ENCODE results near the gene MAB21L3. TPM values are rescaled to one million over a fixed set of nuclear protein-coding genes. Genes with fewer than 3 reads are reported as not detected.

Gene MAB21L3
- total RNA-seq, 4 donors from 2014 or later, result 9.7 to 26.6 (median 20.7) TPM

GRCh38 chr1:116123837-116124533 lies 12.8 kb downstream of the MAB21L3 start:
- DNase-seq (ENCODE audit: low spot score in 2 of 2), result no peak
- no peak overlapping the region for H3K4me3 ChIP-seq
- TF ChIP-seq EP300 (IDR thresholded peaks at IDR 0.05) (no peak), POLR2A (IDR thresholded peaks at IDR 0.05) (no peak), POLR2AphosphoS5 (IDR thresholded peaks at IDR 0.05) (no peak), CTCF (IDR thresholded peaks at IDR 0.05) (no peak)
- peak overlapping the region; percentile 20 for H3K27ac ChIP-seq
- no peaks in the 10 kb centered on the region for H3K27me3 ChIP-seq
- H3K36me3 ChIP-seq, result peaks cover 19% of the 10 kb centered on the region
- 76% methylated on average over 12 of the region's 14 CpGs for WGBS
- no peaks in the 10 kb centered on the region for H3K9me3 ChIP-seq
- H3K4me1 ChIP-seq, result no peaks in the 10 kb centered on the region

- TF ChIP-seq POLR2A (IDR thresholded peaks at IDR 0.05), result no peak
- 23% methylated on average over 5 of the region's 5 CpGs for WGBS
Measured at GRCh38 chr1:116125758-116126157, 14.6 kb downstream of the MAB21L3 start.

GRCh38 chr1:116126281-116126680 lies 15.1 kb downstream of the MAB21L3 start:
- H3K4me1 ChIP-seq, result no peaks in the 10 kb centered on the region
- no peak overlapping the region for H3K27ac ChIP-seq
- H3K9me3 ChIP-seq, result no peaks in the 10 kb centered on the region
- 67% methylated on average over 4 of the region's 4 CpGs for WGBS
- DNase-seq (ENCODE audit: low spot score in 2 of 2), result no peak
- H3K4me3 ChIP-seq, result no peak overlapping the region
- H3K27me3 ChIP-seq, result no peaks in the 10 kb centered on the region
- TF ChIP-seq POLR2AphosphoS5 (IDR thresholded peaks at IDR 0.05), result no peak
- no peak for TF ChIP-seq EP300 (IDR thresholded peaks at IDR 0.05)
- TF ChIP-seq CTCF (IDR thresholded peaks at IDR 0.05), result no peak
- no peak for TF ChIP-seq POLR2A (IDR thresholded peaks at IDR 0.05)
- peaks cover 23% of the 10 kb centered on the region for H3K36me3 ChIP-seq

More at GRCh38 chr1:116125758-116126157, 14.6 kb downstream of the MAB21L3 start:
- DNase-seq (ENCODE audit: low spot score in 2 of 2), result no peak
- Histone ChIP-seq H3K27ac (no peak overlapping the region), H3K36me3 (peaks cover 25% of the 10 kb centered on the region), H3K9me3 (no peaks in the 10 kb centered on the region), H3K4me1 (no peaks in the 10 kb centered on the region), H3K27me3 (no peaks in the 10 kb centered on the region), H3K4me3 (no peak overlapping the region)

- DNase-seq (ENCODE audit: low spot score in 2 of 2), result no peak
- Histone ChIP-seq H3K9me3 (no peaks in the 10 kb centered on the region), H3K36me3 (peaks cover 18% of the 10 kb centered on the region), H3K4me1 (peaks cover 4% of the 10 kb centered on the region), H3K27ac (no peak overlapping the region), H3K4me3 (no peak overlapping the region), H3K27me3 (no peaks in the 10 kb centered on the region)
- no peak for TF ChIP-seq POLR2A (IDR thresholded peaks at IDR 0.05)
- TF ChIP-seq EP300 (IDR thresholded peaks at IDR 0.05), result no peak
- TF ChIP-seq CTCF (IDR thresholded peaks at IDR 0.05), result no peak
- no peak for TF ChIP-seq POLR2AphosphoS5 (IDR thresholded peaks at IDR 0.05)
- 84% methylated on average over 13 of the region's 13 CpGs for WGBS
Measured at GRCh38 chr1:116127123-116127847, 16.1 kb downstream of the MAB21L3 start.

GRCh38 chr1:116127848-116128540 lies 16.8 kb downstream of the MAB21L3 start:
- peaks cover 7% of the 10 kb centered on the region for H3K4me1 ChIP-seq
- H3K36me3 ChIP-seq, result peaks cover 18% of the 10 kb centered on the region
- 87% methylated on average over 7 of the region's 7 CpGs for WGBS

More at GRCh38 chr1:116127848-116128540, 16.8 kb downstream of the MAB21L3 start:
- no peaks in the 10 kb centered on the region for H3K27me3 ChIP-seq
- no peak overlapping the region for H3K27ac ChIP-seq
- DNase-seq (ENCODE audit: low spot score in 2 of 2), result no peak
- no peak for TF ChIP-seq EP300 (IDR thresholded peaks at IDR 0.05)
- TF ChIP-seq POLR2AphosphoS5 (IDR thresholded peaks at IDR 0.05), result no peak
- no peak for TF ChIP-seq POLR2A (IDR thresholded peaks at IDR 0.05)
- TF ChIP-seq CTCF (IDR thresholded peaks at IDR 0.05), result no peak
- no peak overlapping the region for H3K4me3 ChIP-seq
- H3K9me3 ChIP-seq, result no peaks in the 10 kb centered on the region

All from suprapubic skin (tissue), 4 donors.